ENCODE data around the gene GPS2. TPM values are rescaled to one million over a fixed set of nuclear protein-coding genes. Genes with fewer than 3 reads are reported as not detected.

Gene GPS2
- total and polyA plus RNA-seq, 2 donors (not counting 1 experiment from before 2014, with no cell fraction given): 137 to 225 TPM

DNA sequence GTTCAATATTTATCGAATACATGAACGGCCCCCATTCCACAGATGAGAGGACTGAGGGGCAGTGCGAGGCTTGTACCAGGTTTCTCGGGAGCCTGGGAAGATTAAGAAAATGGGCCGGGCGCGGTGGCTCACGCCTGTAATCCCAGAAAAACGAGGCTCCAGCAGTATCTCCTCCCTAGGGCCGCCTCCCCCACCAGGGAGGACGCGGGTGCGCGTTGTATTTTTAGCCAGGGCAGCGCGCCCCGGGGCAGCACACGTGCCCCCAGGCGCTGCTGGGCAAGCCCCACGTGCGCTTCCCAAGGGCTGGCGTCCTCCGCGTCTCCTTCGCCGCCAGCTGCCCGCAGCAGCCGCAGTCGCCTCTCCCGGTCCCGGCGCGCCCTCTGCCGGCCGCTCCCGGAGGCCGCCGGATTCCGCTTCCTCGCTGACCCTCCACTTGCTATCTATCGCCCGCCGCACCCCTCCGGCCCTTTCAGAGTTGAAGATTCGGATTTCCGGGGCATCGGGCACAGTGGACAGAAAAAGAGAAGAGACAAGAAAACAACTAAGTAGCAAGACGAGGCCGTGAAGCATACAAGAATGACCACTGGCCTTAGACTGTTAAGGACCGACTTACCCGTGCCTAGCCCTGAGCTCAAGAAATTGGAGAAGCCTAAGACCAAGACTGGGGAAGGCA, 18.8 kb downstream of the GPS2 start:
- WGBS (ENCODE audit: insufficient coverage): 5% methylated on average over 49 of the region's 51 CpGs
- Histone ChIP-seq H3K27me3 (replicated peaks in 1 of 4; ENCODE audit: control extremely low read depth in 1 of 4, control insufficient read depth in 3 of 4, insufficient read depth in 4 of 4, low read length in 3 of 4) (peaks cover 0 to 53% (median 14%) of the 10 kb centered on the region in 4 experiments), H3K79me2 (ENCODE audit: control insufficient read depth, insufficient read depth, low read length) (no peaks in the 10 kb centered on the region), H2AFZ (ENCODE audit: insufficient read depth, low read depth, low read length, poor library complexity, severe bottlenecking) (peak overlapping the region; percentile 32), H3K36me3 (replicated peaks in 1 of 2; ENCODE audit: control extremely low read depth in 1 of 2, control insufficient read depth in 1 of 2, extremely low read depth in 1 of 2, insufficient read depth in 2 of 2, low read length in 1 of 2) (no peaks in the 10 kb centered on the region), H3K27ac (ENCODE audit: low read length in 2 of 2) (no peak overlapping the region), H3K9ac (ENCODE audit: low read length) (peak overlapping the region; percentile 49), H3K4me2 (replicated peaks; ENCODE audit: low read depth, low read length, poor library complexity, severe bottlenecking) (peak overlapping the region; percentile 75), H4K20me1 (ENCODE audit: control insufficient read depth, insufficient read depth, low read length, poor library complexity, severe bottlenecking) (no peaks in the 10 kb centered on the region), H3K4me3 (ENCODE audit: control extremely low read depth in 1 of 5, extremely low read depth in 1 of 5, insufficient read depth in 1 of 5, low read depth in 2 of 5, low read length in 4 of 5) (peak overlapping the region in 2 of 5 experiments; percentile 12 to 14), H3K9me3 (ENCODE audit: control extremely low read depth in 1 of 3, control insufficient read depth in 2 of 3, insufficient read depth in 1 of 3, low read length in 2 of 3) (peaks cover 0 to 7% (median 0%) of the 10 kb centered on the region in 3 donors), H3K4me1 (ENCODE audit: control insufficient read depth in 2 of 2, insufficient read depth in 2 of 2, low read length in 2 of 2) (peaks cover 28 to 30% of the 10 kb centered on the region in 2 donors)
- peak; percentile 58 for ATAC-seq (ENCODE audit: low read depth)
- Mint-ChIP-seq H3K4me1 (peaks cover 22% of the 10 kb centered on the region), H3K27ac (peak overlapping the region; percentile 47), H3K27me3 (peaks cover 36% of the 10 kb centered on the region), H3K9me3 (ENCODE audit: insufficient read depth) (no peaks in the 10 kb centered on the region), H3K4me3 (peak overlapping the region; percentile 83)
- TF ChIP-seq EZH2 (IDR thresholded peaks at IDR 0.05; ENCODE audit: borderline replicate concordance, insufficient read depth, low read depth, low read length, poor library complexity, severe bottlenecking): no peak
- TF ChIP-seq CTCF (IDR thresholded peaks at IDR 0.05): peak; percentile 93
- intact Hi-C loops (cut with micrococcal nuclease): loop anchor here (1.0 to 10.0 kb wide), 4 partner anchors 16 to 244 kb away; no protein-coding TSS in a partner anchor
- DNase-seq: peak; percentile 84
- ChIA-PET POLR2A (interaction anchor here (0.6 to 1.8 kb wide), 7 partner anchors 12 to 281 kb away, joined by 3 to 7 read pairs (median 5); partner anchors contain the start of gene NEURL4), CTCF (interaction anchor here (0.6 to 4.7 kb wide), 44 partner anchors 9 to 646 kb away, joined by 3 to 115 read pairs (median 5); partner anchors contain the start of genes ACADVL, ACAP1, CTDNEP1 and DLG4)
